ENCODE data around the gene RNU1-1. TPM values are rescaled to one million over a fixed set of nuclear protein-coding genes. Genes with fewer than 3 reads are reported as not detected.

RNU1-1 gene
- total RNA-seq, 1 experiment from 2014 or later = 1,197 TPM

DNA sequence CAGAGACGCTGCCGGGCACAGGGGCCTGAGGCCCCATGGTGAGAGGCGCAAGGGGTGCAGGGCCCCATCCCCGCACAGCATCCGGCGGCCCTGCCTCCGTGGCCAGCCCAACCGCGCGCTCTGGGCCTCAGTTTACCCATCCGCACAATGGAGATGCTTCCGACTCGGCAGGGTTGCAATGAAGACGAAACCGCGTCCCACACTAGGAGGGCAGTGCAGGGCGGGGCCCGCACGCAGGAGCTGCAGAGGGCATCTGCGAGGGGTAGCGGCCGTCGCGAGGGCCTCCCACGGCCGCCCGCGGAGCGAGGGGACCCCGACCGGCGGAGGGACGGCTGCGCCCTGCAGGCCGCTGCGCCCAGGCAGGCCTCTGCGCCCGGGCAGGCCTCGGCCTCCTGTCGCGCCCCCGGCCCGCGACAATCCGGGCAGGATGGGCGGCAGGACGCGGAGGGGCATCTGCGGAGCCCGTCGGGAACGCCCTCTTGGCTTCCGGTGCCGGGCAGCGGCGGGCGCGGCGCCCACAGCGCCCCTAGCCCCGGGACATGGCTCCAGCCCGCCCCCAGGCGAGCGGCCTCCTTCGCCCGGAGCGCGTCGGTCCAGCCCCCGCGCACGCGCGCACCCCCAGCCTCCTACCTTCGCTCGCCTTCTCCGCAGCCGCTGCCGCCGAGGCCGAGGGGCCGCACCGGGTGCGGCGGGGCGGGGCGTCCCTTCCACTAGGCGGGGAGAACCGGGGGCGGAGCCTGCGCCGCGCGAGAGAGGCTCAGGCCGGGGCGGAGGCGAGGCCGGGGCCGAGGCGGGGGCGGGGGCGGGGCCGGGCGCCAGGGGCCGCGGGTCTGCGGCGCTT, 15.3 kb downstream of the RNU1-1 start:
- Mint-ChIP-seq H3K4me1 (peaks cover 8% of the 10 kb centered on the region), H3K27me3 (ENCODE audit: low read depth) (peaks cover 8% of the 10 kb centered on the region), H3K27ac (no peak overlapping the region), H3K4me3 (peak overlapping the region; percentile 75), H3K9me3 (no peaks in the 10 kb centered on the region), H3K36me3 (no peaks in the 10 kb centered on the region)
- ChIA-PET POLR2A (no interaction called here), CTCF (interaction anchor here (0.8 kb wide), 1 partner anchor 58 kb away, joined by 3 read pairs; the partner anchor contains the start of gene NECAP2)
- ATAC-seq = peak; percentile 95
- DNase-seq (ENCODE audit: low spot score) = peak; percentile 95
- TF ChIP-seq JUN (CRISPR knock-in tag; IDR thresholded peaks at IDR 0.05) (no peak), IRF2 (CRISPR knock-in tag; IDR thresholded peaks at IDR 0.05; ENCODE audit: borderline replicate concordance, low read depth) (no peak), CREM (CRISPR knock-in tag; IDR thresholded peaks at IDR 0.05) (no peak), ATF1 (CRISPR knock-in tag; IDR thresholded peaks at IDR 0.05) (no peak), PRRX2 (CRISPR knock-in tag; IDR thresholded peaks at IDR 0.05) (no peak), ZNF423 (CRISPR knock-in tag; IDR thresholded peaks at IDR 0.05) (peak; percentile 48), EMX1 (CRISPR knock-in tag; IDR thresholded peaks at IDR 0.05) (no peak), NFE2L1 (CRISPR knock-in tag; IDR thresholded peaks at IDR 0.05) (no peak), RORB (CRISPR knock-in tag; IDR thresholded peaks at IDR 0.05) (no peak), NR2C2 (CRISPR knock-in tag; IDR thresholded peaks at IDR 0.05) (no peak), ZNF416 (CRISPR knock-in tag; IDR thresholded peaks at IDR 0.05) (no peak), KAT7 (CRISPR knock-in tag; IDR thresholded peaks at IDR 0.05; ENCODE audit: borderline replicate concordance) (peak; percentile 96), NFYB (CRISPR knock-in tag; conservative IDR thresholded peaks at IDR 0.05; ENCODE audit: low read depth) (no peak)
- TF ChIP-seq, protein P1, sequence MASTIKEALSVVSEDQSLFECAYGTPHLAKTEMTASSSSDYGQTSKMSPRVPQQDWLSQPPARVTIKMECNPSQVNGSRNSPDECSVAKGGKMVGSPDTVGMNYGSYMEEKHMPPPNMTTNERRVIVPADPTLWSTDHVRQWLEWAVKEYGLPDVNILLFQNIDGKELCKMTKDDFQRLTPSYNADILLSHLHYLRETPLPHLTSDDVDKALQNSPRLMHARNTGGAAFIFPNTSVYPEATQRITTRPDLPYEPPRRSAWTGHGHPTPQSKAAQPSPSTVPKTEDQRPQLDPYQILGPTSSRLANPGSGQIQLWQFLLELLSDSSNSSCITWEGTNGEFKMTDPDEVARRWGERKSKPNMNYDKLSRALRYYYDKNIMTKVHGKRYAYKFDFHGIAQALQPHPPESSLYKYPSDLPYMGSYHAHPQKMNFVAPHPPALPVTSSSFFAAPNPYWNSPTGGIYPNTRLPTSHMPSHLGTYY (CRISPR knock-in tag; IDR thresholded peaks at IDR 0.05) = no peak
- TF ChIP-seq, protein P2, sequence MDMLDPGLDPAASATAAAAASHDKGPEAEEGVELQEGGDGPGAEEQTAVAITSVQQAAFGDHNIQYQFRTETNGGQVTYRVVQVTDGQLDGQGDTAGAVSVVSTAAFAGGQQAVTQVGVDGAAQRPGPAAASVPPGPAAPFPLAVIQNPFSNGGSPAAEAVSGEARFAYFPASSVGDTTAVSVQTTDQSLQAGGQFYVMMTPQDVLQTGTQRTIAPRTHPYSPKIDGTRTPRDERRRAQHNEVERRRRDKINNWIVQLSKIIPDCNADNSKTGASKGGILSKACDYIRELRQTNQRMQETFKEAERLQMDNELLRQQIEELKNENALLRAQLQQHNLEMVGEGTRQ (CRISPR knock-in tag; IDR thresholded peaks at IDR 0.05) = no peak
- TF ChIP-seq, protein P3, sequence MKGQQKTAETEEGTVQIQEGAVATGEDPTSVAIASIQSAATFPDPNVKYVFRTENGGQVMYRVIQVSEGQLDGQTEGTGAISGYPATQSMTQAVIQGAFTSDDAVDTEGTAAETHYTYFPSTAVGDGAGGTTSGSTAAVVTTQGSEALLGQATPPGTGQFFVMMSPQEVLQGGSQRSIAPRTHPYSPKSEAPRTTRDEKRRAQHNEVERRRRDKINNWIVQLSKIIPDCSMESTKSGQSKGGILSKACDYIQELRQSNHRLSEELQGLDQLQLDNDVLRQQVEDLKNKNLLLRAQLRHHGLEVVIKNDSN (CRISPR knock-in tag; IDR thresholded peaks at IDR 0.05) = no peak
- TF ChIP-seq, protein P4, sequence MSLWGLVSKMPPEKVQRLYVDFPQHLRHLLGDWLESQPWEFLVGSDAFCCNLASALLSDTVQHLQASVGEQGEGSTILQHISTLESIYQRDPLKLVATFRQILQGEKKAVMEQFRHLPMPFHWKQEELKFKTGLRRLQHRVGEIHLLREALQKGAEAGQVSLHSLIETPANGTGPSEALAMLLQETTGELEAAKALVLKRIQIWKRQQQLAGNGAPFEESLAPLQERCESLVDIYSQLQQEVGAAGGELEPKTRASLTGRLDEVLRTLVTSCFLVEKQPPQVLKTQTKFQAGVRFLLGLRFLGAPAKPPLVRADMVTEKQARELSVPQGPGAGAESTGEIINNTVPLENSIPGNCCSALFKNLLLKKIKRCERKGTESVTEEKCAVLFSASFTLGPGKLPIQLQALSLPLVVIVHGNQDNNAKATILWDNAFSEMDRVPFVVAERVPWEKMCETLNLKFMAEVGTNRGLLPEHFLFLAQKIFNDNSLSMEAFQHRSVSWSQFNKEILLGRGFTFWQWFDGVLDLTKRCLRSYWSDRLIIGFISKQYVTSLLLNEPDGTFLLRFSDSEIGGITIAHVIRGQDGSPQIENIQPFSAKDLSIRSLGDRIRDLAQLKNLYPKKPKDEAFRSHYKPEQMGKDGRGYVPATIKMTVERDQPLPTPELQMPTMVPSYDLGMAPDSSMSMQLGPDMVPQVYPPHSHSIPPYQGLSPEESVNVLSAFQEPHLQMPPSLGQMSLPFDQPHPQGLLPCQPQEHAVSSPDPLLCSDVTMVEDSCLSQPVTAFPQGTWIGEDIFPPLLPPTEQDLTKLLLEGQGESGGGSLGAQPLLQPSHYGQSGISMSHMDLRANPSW (CRISPR knock-in tag; conservative IDR thresholded peaks at IDR 0.05; ENCODE audit: low read depth) = no peak
- TF ChIP-seq, protein P5, sequence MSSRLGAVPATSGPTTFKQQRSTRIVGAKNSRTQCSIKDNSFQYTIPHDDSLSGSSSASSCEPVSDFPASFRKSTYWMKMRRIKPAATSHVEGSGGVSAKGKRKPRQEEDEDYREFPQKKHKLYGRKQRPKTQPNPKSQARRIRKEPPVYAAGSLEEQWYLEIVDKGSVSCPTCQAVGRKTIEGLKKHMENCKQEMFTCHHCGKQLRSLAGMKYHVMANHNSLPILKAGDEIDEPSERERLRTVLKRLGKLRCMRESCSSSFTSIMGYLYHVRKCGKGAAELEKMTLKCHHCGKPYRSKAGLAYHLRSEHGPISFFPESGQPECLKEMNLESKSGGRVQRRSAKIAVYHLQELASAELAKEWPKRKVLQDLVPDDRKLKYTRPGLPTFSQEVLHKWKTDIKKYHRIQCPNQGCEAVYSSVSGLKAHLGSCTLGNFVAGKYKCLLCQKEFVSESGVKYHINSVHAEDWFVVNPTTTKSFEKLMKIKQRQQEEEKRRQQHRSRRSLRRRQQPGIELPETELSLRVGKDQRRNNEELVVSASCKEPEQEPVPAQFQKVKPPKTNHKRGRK (CRISPR knock-in tag; IDR thresholded peaks at IDR 0.05; ENCODE audit: borderline replicate concordance) = no peak
- TF ChIP-seq, protein P6, sequence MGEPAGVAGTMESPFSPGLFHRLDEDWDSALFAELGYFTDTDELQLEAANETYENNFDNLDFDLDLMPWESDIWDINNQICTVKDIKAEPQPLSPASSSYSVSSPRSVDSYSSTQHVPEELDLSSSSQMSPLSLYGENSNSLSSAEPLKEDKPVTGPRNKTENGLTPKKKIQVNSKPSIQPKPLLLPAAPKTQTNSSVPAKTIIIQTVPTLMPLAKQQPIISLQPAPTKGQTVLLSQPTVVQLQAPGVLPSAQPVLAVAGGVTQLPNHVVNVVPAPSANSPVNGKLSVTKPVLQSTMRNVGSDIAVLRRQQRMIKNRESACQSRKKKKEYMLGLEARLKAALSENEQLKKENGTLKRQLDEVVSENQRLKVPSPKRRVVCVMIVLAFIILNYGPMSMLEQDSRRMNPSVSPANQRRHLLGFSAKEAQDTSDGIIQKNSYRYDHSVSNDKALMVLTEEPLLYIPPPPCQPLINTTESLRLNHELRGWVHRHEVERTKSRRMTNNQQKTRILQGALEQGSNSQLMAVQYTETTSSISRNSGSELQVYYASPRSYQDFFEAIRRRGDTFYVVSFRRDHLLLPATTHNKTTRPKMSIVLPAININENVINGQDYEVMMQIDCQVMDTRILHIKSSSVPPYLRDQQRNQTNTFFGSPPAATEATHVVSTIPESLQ (CRISPR knock-in tag; IDR thresholded peaks at IDR 0.05) = no peak
- TF ChIP-seq, protein P7, sequence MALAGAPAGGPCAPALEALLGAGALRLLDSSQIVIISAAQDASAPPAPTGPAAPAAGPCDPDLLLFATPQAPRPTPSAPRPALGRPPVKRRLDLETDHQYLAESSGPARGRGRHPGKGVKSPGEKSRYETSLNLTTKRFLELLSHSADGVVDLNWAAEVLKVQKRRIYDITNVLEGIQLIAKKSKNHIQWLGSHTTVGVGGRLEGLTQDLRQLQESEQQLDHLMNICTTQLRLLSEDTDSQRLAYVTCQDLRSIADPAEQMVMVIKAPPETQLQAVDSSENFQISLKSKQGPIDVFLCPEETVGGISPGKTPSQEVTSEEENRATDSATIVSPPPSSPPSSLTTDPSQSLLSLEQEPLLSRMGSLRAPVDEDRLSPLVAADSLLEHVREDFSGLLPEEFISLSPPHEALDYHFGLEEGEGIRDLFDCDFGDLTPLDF (CRISPR knock-in tag; IDR thresholded peaks at IDR 0.05) = no peak
- TF ChIP-seq, protein P8, sequence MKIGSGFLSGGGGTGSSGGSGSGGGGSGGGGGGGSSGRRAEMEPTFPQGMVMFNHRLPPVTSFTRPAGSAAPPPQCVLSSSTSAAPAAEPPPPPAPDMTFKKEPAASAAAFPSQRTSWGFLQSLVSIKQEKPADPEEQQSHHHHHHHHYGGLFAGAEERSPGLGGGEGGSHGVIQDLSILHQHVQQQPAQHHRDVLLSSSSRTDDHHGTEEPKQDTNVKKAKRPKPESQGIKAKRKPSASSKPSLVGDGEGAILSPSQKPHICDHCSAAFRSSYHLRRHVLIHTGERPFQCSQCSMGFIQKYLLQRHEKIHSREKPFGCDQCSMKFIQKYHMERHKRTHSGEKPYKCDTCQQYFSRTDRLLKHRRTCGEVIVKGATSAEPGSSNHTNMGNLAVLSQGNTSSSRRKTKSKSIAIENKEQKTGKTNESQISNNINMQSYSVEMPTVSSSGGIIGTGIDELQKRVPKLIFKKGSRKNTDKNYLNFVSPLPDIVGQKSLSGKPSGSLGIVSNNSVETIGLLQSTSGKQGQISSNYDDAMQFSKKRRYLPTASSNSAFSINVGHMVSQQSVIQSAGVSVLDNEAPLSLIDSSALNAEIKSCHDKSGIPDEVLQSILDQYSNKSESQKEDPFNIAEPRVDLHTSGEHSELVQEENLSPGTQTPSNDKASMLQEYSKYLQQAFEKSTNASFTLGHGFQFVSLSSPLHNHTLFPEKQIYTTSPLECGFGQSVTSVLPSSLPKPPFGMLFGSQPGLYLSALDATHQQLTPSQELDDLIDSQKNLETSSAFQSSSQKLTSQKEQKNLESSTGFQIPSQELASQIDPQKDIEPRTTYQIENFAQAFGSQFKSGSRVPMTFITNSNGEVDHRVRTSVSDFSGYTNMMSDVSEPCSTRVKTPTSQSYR (CRISPR knock-in tag; IDR thresholded peaks at IDR 0.05) = no peak
- TF ChIP-seq, protein P9, sequence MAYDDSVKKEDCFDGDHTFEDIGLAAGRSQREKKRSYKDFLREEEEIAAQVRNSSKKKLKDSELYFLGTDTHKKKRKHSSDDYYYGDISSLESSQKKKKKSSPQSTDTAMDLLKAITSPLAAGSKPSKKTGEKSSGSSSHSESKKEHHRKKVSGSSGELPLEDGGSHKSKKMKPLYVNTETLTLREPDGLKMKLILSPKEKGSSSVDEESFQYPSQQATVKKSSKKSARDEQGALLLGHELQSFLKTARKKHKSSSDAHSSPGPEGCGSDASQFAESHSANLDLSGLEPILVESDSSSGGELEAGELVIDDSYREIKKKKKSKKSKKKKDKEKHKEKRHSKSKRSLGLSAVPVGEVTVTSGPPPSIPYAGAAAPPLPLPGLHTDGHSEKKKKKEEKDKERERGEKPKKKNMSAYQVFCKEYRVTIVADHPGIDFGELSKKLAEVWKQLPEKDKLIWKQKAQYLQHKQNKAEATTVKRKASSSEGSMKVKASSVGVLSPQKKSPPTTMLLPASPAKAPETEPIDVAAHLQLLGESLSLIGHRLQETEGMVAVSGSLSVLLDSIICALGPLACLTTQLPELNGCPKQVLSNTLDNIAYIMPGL (CRISPR knock-in tag; IDR thresholded peaks at IDR 0.05) = peak; percentile 56; the same call in 1 of the 2 replicates

All from WTC11 (cell line).